ENCODE results near the gene C11orf52. TPM values are rescaled to one million over a fixed set of nuclear protein-coding genes. Genes with fewer than 3 reads are reported as not detected.
"Not testable (repeated sequence)": the region's sequence is repeated elsewhere in the genome, so short reads cannot be mapped to it uniquely, and the experiment has no call there.

The C11orf52 gene
- total RNA-seq, 1 donor from 2014 or later: not detected

- H3K4me1 Mint-ChIP-seq (ENCODE audit: low read depth, unreplicated experiment): peaks cover 10% of the 10 kb centered on the region
- no peak overlapping the region for H3K4me3 Mint-ChIP-seq (ENCODE audit: unreplicated experiment)
- H3K36me3 Mint-ChIP-seq (ENCODE audit: unreplicated experiment): no peaks in the 10 kb centered on the region
- no peak for DNase-seq
- peaks cover 2% of the 10 kb centered on the region for H3K9me3 Mint-ChIP-seq (ENCODE audit: unreplicated experiment)
- H3K27me3 Mint-ChIP-seq (ENCODE audit: unreplicated experiment): peaks cover 2% of the 10 kb centered on the region
- no peak for TF ChIP-seq CTCF (IDR thresholded peaks at IDR 0.05; ENCODE audit: partially characterized antibody, unreplicated experiment)
- no peak overlapping the region for H3K27ac Mint-ChIP-seq (ENCODE audit: unreplicated experiment)
Observed at GRCh38 chr11:111925953-111926352, 7.2 kb downstream of the C11orf52 start.

- H3K9me3 Mint-ChIP-seq (ENCODE audit: unreplicated experiment): peaks cover 2% of the 10 kb centered on the region
- DNase-seq: peak; percentile 98
- TF ChIP-seq CTCF (IDR thresholded peaks at IDR 0.05; ENCODE audit: partially characterized antibody, unreplicated experiment): no peak
- peaks cover 2% of the 10 kb centered on the region for H3K27me3 Mint-ChIP-seq (ENCODE audit: unreplicated experiment)
- H3K4me3 Mint-ChIP-seq (ENCODE audit: unreplicated experiment): peak overlapping the region; percentile 83
- peaks cover 10% of the 10 kb centered on the region for H3K4me1 Mint-ChIP-seq (ENCODE audit: low read depth, unreplicated experiment)
- peak overlapping the region; percentile 68 for H3K27ac Mint-ChIP-seq (ENCODE audit: unreplicated experiment)
- no peaks in the 10 kb centered on the region for H3K36me3 Mint-ChIP-seq (ENCODE audit: unreplicated experiment)
Observed at GRCh38 chr11:111926505-111927391, 8.0 kb downstream of the C11orf52 start.

GRCh38 chr11:111930472-111930871 lies 11.8 kb downstream of the C11orf52 start:
- no peak for DNase-seq
- Mint-ChIP-seq H3K4me3 (ENCODE audit: unreplicated experiment) (no peak overlapping the region), H3K4me1 (ENCODE audit: low read depth, unreplicated experiment) (peaks cover 10% of the 10 kb centered on the region), H3K27me3 (ENCODE audit: unreplicated experiment) (peaks cover 2% of the 10 kb centered on the region), H3K9me3 (ENCODE audit: unreplicated experiment) (peaks cover 2% of the 10 kb centered on the region), H3K36me3 (ENCODE audit: unreplicated experiment) (no peaks in the 10 kb centered on the region), H3K27ac (ENCODE audit: unreplicated experiment) (no peak overlapping the region)
- TF ChIP-seq CTCF (IDR thresholded peaks at IDR 0.05; ENCODE audit: partially characterized antibody, unreplicated experiment): no peak

- Mint-ChIP-seq H3K4me1 (ENCODE audit: low read depth, unreplicated experiment) (peaks cover 17% of the 10 kb centered on the region), H3K27ac (ENCODE audit: unreplicated experiment) (no peak overlapping the region), H3K36me3 (ENCODE audit: unreplicated experiment) (no peaks in the 10 kb centered on the region), H3K27me3 (ENCODE audit: unreplicated experiment) (peaks cover 2% of the 10 kb centered on the region), H3K9me3 (ENCODE audit: unreplicated experiment) (peaks cover 5% of the 10 kb centered on the region), H3K4me3 (ENCODE audit: unreplicated experiment) (no peak overlapping the region)
- no peak for TF ChIP-seq CTCF (IDR thresholded peaks at IDR 0.05; ENCODE audit: partially characterized antibody, unreplicated experiment)
- no peak for DNase-seq
Observed at GRCh38 chr11:111932611-111932950, 13.9 kb downstream of the C11orf52 start.

- not testable (repeated sequence) for H3K36me3 Mint-ChIP-seq (ENCODE audit: unreplicated experiment); H3K27me3 Mint-ChIP-seq (ENCODE audit: unreplicated experiment); H3K27ac Mint-ChIP-seq (ENCODE audit: unreplicated experiment); DNase-seq; H3K4me3 Mint-ChIP-seq (ENCODE audit: unreplicated experiment); H3K9me3 Mint-ChIP-seq (ENCODE audit: unreplicated experiment)
- peaks cover 21% of the 10 kb centered on the region for H3K4me1 Mint-ChIP-seq (ENCODE audit: low read depth, unreplicated experiment)
Observed at GRCh38 chr11:111933176-111933575, 14.5 kb downstream of the C11orf52 start.
